Measurements from ENCODE around the gene EDAR.

Gene EDAR

GRCh38 chr2:109006971-109007370 lies 18.0 kb upstream of the EDAR start:
- TF ChIP-seq TAF1 (IDR thresholded peaks at IDR 0.05; ENCODE audit: low read depth) (no peak), MAX (IDR thresholded peaks at IDR 0.05) (no peak), CREB1 (IDR thresholded peaks at IDR 0.05; ENCODE audit: low read depth) (no peak), TCF12 (IDR thresholded peaks at IDR 0.05; ENCODE audit: low read depth) (no peak), EP300 (IDR thresholded peaks at IDR 0.05; ENCODE audit: borderline replicate concordance) (no peak), ZBTB7A (IDR thresholded peaks at IDR 0.05; ENCODE audit: low read depth) (no peak), TEAD4 (IDR thresholded peaks at IDR 0.05) (no peak), NFIC (IDR thresholded peaks at IDR 0.05) (no peak), USF1 (IDR thresholded peaks at IDR 0.05) (no peak), YY1 (IDR thresholded peaks at IDR 0.05; ENCODE audit: low read depth) (no peak), CEBPB (IDR thresholded peaks at IDR 0.05) (no peak), EGR1 (IDR thresholded peaks at IDR 0.05) (no peak), FOXM1 (IDR thresholded peaks at IDR 0.05; ENCODE audit: borderline replicate concordance, low read depth) (no peak), RAD21 (IDR thresholded peaks at IDR 0.05; ENCODE audit: low read depth) (no peak)
- TF ChIP-seq, protein P1, sequence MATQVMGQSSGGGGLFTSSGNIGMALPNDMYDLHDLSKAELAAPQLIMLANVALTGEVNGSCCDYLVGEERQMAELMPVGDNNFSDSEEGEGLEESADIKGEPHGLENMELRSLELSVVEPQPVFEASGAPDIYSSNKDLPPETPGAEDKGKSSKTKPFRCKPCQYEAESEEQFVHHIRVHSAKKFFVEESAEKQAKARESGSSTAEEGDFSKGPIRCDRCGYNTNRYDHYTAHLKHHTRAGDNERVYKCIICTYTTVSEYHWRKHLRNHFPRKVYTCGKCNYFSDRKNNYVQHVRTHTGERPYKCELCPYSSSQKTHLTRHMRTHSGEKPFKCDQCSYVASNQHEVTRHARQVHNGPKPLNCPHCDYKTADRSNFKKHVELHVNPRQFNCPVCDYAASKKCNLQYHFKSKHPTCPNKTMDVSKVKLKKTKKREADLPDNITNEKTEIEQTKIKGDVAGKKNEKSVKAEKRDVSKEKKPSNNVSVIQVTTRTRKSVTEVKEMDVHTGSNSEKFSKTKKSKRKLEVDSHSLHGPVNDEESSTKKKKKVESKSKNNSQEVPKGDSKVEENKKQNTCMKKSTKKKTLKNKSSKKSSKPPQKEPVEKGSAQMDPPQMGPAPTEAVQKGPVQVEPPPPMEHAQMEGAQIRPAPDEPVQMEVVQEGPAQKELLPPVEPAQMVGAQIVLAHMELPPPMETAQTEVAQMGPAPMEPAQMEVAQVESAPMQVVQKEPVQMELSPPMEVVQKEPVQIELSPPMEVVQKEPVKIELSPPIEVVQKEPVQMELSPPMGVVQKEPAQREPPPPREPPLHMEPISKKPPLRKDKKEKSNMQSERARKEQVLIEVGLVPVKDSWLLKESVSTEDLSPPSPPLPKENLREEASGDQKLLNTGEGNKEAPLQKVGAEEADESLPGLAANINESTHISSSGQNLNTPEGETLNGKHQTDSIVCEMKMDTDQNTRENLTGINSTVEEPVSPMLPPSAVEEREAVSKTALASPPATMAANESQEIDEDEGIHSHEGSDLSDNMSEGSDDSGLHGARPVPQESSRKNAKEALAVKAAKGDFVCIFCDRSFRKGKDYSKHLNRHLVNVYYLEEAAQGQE (IDR thresholded peaks at IDR 0.05; ENCODE audit: low read depth): no peak

- no peak for TF ChIP-seq TCF12 (IDR thresholded peaks at IDR 0.05; ENCODE audit: low read depth)
- TF ChIP-seq ZBTB7A (IDR thresholded peaks at IDR 0.05; ENCODE audit: low read depth): no peak
- TF ChIP-seq CREB1 (IDR thresholded peaks at IDR 0.05; ENCODE audit: low read depth): no peak
- no peak for TF ChIP-seq TAF1 (IDR thresholded peaks at IDR 0.05; ENCODE audit: low read depth)
- TF ChIP-seq YY1 (IDR thresholded peaks at IDR 0.05; ENCODE audit: low read depth): no peak
- TF ChIP-seq CEBPB (IDR thresholded peaks at IDR 0.05): no peak
These were observed 16.7 kb upstream of the EDAR start for GRCh38 chr2:109005686-109006204.

GRCh38 chr2:109001201-109001600 lies 12.2 kb upstream of the EDAR start:
- TF ChIP-seq TEAD4 (IDR thresholded peaks at IDR 0.05): no peak
- TF ChIP-seq YY1 (IDR thresholded peaks at IDR 0.05; ENCODE audit: low read depth): no peak
- no peak for TF ChIP-seq RAD21 (IDR thresholded peaks at IDR 0.05; ENCODE audit: low read depth)
- no peak for TF ChIP-seq TCF12 (IDR thresholded peaks at IDR 0.05; ENCODE audit: low read depth)
- no peak for TF ChIP-seq CREB1 (IDR thresholded peaks at IDR 0.05; ENCODE audit: low read depth)
- TF ChIP-seq FOXM1 (IDR thresholded peaks at IDR 0.05; ENCODE audit: borderline replicate concordance, low read depth): no peak
- TF ChIP-seq NFIC (IDR thresholded peaks at IDR 0.05): no peak
- no peak for TF ChIP-seq MAX (IDR thresholded peaks at IDR 0.05)

GRCh38 chr2:109000738-109001137 lies 11.7 kb upstream of the EDAR start:
- TF ChIP-seq USF1 (IDR thresholded peaks at IDR 0.05): no peak
- TF ChIP-seq CREB1 (IDR thresholded peaks at IDR 0.05; ENCODE audit: low read depth): no peak

- TF ChIP-seq NFIC (IDR thresholded peaks at IDR 0.05) (no peak), ZBTB7A (IDR thresholded peaks at IDR 0.05; ENCODE audit: low read depth) (no peak), MAX (IDR thresholded peaks at IDR 0.05) (no peak), TEAD4 (IDR thresholded peaks at IDR 0.05) (no peak), EGR1 (IDR thresholded peaks at IDR 0.05) (no peak), CREB1 (IDR thresholded peaks at IDR 0.05; ENCODE audit: low read depth) (no peak), FOXM1 (IDR thresholded peaks at IDR 0.05; ENCODE audit: borderline replicate concordance, low read depth) (no peak), CEBPB (IDR thresholded peaks at IDR 0.05) (no peak)
- TF ChIP-seq, protein P1 (IDR thresholded peaks at IDR 0.05; ENCODE audit: low read depth): no peak
These were observed 9.9 kb upstream of the EDAR start for GRCh38 chr2:108998911-108999310.

DNA sequence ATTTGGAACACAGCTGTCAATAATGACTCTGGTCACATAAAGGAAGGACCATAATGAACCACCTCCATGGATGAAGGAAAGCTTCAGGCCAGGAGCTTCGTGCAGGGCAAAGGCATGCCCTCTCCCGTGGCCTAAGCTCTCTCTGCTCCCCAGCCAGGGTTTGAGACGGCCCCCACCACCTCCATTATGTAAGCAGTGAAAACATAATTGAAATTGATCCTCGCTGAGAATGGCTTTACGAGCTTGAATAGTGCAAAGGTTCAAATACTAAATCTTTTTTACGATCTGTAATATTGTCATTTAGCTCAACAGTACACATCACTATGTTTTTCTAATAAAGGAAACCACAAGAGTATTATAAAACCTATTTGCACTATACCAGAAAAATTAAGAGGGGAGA lies 5.2 kb upstream of the EDAR start:
- TF ChIP-seq ZBTB7A (IDR thresholded peaks at IDR 0.05; ENCODE audit: low read depth) (no peak), YY1 (IDR thresholded peaks at IDR 0.05; ENCODE audit: low read depth) (no peak), FOXM1 (IDR thresholded peaks at IDR 0.05; ENCODE audit: borderline replicate concordance, low read depth) (no peak), MAX (IDR thresholded peaks at IDR 0.05) (no peak), CREB1 (IDR thresholded peaks at IDR 0.05; ENCODE audit: low read depth) (no peak), TCF12 (IDR thresholded peaks at IDR 0.05; ENCODE audit: low read depth) (no peak), EGR1 (IDR thresholded peaks at IDR 0.05) (no peak), EP300 (IDR thresholded peaks at IDR 0.05; ENCODE audit: borderline replicate concordance) (no peak), USF1 (IDR thresholded peaks at IDR 0.05) (no peak), TAF1 (IDR thresholded peaks at IDR 0.05; ENCODE audit: low read depth) (no peak), CEBPB (IDR thresholded peaks at IDR 0.05) (no peak), RAD21 (IDR thresholded peaks at IDR 0.05; ENCODE audit: low read depth) (no peak), TEAD4 (IDR thresholded peaks at IDR 0.05) (no peak), NFIC (IDR thresholded peaks at IDR 0.05) (no peak)
- TF ChIP-seq, protein P1 (IDR thresholded peaks at IDR 0.05; ENCODE audit: low read depth): no peak

Measured in Ishikawa (cell line).